NT2/D1 (cell line): ENCODE results near the gene ZNF768.

ENCODE experiments used
- SUZ12 ChIP-seq: IDR thresholded peaks from 2 replicates; pipeline ENCODE4 v1.6.1; 2011; ENCODE audit not compliant: insufficient read length, insufficient read depth; ENCODE audit errors: extremely low read depth
- YY1 ChIP-seq: IDR thresholded peaks from 2 replicates; pipeline ENCODE4 v1.6.1; 2011; ENCODE audit not compliant: insufficient read length, insufficient read depth
- ZNF274 ChIP-seq: IDR thresholded peaks from 2 replicates; pipeline ENCODE4 v1.6.1; 2011; ENCODE audit warnings: mild to moderate bottlenecking, low read depth, low read length

DNA sequence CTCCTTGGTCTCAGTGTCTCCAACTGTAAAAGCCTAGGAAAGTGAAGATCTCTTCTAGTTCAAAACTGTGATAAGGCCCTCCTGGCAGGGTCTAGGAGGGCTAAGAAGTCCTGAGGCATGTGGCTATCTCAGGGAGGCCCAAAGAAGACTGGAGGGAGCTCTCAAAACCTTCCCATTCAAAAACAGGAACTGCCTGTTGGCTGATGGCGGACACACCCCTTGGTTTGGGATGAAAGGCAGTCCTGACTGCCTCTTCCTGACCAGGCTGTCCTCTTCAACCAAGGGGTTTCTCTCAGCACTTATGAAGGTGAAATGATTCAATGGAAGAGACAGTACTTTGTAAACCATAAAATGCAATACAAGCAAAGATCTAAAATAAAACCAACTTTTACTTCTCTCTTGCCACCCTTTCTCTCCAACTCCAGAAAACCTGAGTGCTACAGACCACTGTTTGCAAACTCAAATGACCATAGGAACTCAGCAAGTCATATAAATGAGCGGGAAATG is 27.1 kb upstream of the ZNF768 start:
- TF ChIP-seq YY1 (no peak), SUZ12 (no peak), ZNF274 (no peak)
